WTC11 (cell line): Measurements from ENCODE around the gene SYN1.

Source experiments
- ATF2 ChIP-seq: sonication (generic); formaldehyde crosslinking; IDR thresholded peaks from 2 replicates; pipeline ENCODE4 v1.8.1; 2022; ENCODE audit warnings: low read depth, missing genetic modification reagents, borderline replicate concordance
- CREB1 ChIP-seq: sonication (generic); formaldehyde crosslinking; IDR thresholded peaks from 2 replicates; pipeline ENCODE4 v1.8.0; 2023; ENCODE audit warnings: mild to moderate bottlenecking, missing genetic modification reagents
- CTCF ChIP-seq: fragments of 200-600 bp; IDR thresholded peaks from 2 replicates; pipeline ENCODE4 v1.8.0; 2022; ENCODE audit warnings: antibody characterized with exemption
- HMGXB4 ChIP-seq: sonication (generic); formaldehyde crosslinking; IDR thresholded peaks from 2 replicates; pipeline ENCODE4 v1.8.1; 2023; ENCODE audit warnings: mild to moderate bottlenecking, moderate library complexity, missing genetic modification reagents
- TF ChIP-seq, protein P1 (sequence below): sonication (generic); formaldehyde crosslinking; IDR thresholded peaks from 2 replicates; pipeline ENCODE4 v1.8.0; 2022; ENCODE audit warnings: mild to moderate bottlenecking, missing genetic modification reagents

DNA sequence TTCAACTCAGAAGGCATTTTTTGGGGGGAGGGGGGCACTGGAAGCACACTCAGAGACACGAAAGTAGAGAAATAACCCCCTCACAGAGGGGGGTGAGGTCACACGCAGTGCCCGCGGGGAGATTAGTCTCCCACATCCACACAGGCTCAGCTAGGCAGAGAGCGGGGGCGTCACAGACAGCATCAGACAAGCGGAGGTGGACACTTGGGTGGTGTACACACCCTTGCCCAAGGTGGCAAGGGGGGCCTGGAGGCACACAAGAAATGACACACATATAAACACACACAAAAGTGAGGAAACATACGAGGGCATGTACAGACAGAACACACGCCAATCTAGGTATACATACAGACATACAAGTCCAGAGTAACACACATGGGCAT lies 637 bp upstream of the SYN1 start:
- TF ChIP-seq CTCF: no peak
- no peak for TF ChIP-seq HMGXB4
- no peak for TF ChIP-seq CREB1 (CRISPR knock-in tag)
- no peak for TF ChIP-seq ATF2 (CRISPR knock-in tag)
- TF ChIP-seq, protein P1, sequence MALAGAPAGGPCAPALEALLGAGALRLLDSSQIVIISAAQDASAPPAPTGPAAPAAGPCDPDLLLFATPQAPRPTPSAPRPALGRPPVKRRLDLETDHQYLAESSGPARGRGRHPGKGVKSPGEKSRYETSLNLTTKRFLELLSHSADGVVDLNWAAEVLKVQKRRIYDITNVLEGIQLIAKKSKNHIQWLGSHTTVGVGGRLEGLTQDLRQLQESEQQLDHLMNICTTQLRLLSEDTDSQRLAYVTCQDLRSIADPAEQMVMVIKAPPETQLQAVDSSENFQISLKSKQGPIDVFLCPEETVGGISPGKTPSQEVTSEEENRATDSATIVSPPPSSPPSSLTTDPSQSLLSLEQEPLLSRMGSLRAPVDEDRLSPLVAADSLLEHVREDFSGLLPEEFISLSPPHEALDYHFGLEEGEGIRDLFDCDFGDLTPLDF (CRISPR knock-in tag): no peak
